Memory B cell (primary cell): ENCODE results near the gene YOD1.
A peak's percentile ranks its signal among the peaks of the same experiment; 100 is the strongest.

ENCODE experiments used
- ATAC-seq: fragments of 150-1000 bp; cut with Tn5 transposase; 2 replicates; pipeline ENCODE4 v1.10.0; 2021; ENCODE audit warnings: low read depth, mild to moderate bottlenecking, moderate library complexity
- DNase-seq, 2 donors: peaks; one replicate each; pipeline ENCODE4 v3.0.0; 2022; ENCODE audit warnings: low spot score in 2 of 2
- H3K27ac Mint-ChIP-seq: one replicate; pipeline ENCODE4 v1.8.0; 2022; ENCODE audit warnings: mild to moderate bottlenecking, moderate library complexity, mixed read lengths
- H3K27me3 Mint-ChIP-seq: one replicate; pipeline ENCODE4 v1.8.0; 2022; ENCODE audit warnings: mixed read lengths
- H3K36me3 Mint-ChIP-seq: one replicate; pipeline ENCODE4 v1.8.0; 2022; ENCODE audit warnings: mild to moderate bottlenecking, mixed read lengths
- H3K4me1 Mint-ChIP-seq: one replicate; pipeline ENCODE4 v1.8.0; 2022; ENCODE audit warnings: mixed read lengths
- H3K4me3 Mint-ChIP-seq: one replicate; pipeline ENCODE4 v1.8.0; 2022; ENCODE audit warnings: mild to moderate bottlenecking, moderate library complexity, mixed read lengths
- H3K9me3 Mint-ChIP-seq: one replicate; pipeline ENCODE4 v1.8.0; 2022; ENCODE audit warnings: mixed read lengths

YOD1 gene

DNA sequence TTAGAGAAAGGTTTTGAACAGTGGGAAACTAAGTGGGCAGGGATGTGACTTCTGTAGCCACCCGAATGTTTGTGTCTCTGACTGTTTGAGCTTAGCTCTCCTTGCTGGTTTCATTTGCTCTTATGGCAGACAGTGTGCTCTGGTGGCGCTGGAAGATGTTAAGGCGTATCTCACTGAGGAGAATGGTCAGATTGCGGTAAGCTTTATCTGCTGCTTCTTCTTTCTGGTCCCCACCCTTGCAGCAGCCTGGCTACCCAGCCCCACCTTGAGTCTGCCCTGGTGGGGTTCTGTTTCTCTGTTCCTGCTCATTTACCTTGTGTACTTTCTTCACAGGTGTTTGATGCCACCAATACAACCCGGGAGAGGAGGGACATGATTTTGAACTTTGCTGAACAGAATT, 12.0 kb upstream of the YOD1 start:
- Mint-ChIP-seq H3K4me3 (no peak overlapping the region), H3K36me3 (peaks cover 41% of the 10 kb centered on the region), H3K4me1 (peaks cover 4% of the 10 kb centered on the region), H3K27me3 (no peaks in the 10 kb centered on the region), H3K9me3 (no peaks in the 10 kb centered on the region), H3K27ac (no peak overlapping the region)
- ATAC-seq = no peak
- no peak for DNase-seq

DNA sequence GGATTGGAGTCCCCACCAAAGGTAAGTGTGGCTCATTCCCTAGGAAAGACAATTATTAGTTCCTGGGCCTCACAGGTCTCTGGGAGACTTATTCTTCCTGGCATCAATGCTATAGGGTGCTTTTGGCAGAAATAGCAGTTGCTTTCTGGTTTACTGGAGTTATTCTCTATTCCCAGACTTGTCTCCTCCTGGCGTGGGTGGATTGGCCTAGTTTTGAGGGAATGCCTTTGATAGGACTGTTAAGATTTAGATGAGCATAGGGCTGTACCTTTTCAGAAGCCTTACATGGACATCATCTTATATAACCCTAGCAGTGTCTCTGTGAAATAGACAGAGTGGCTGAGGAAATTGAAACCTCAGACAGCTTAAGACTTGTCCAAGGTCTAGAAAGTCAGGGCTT, 11.1 kb upstream of the YOD1 start:
- H3K4me3 Mint-ChIP-seq = no peak overlapping the region
- H3K36me3 Mint-ChIP-seq = peaks cover 35% of the 10 kb centered on the region
- H3K9me3 Mint-ChIP-seq = no peaks in the 10 kb centered on the region
- DNase-seq = no peak
- no peaks in the 10 kb centered on the region for H3K27me3 Mint-ChIP-seq
- ATAC-seq = no peak
- H3K4me1 Mint-ChIP-seq = peaks cover 4% of the 10 kb centered on the region
- H3K27ac Mint-ChIP-seq = no peak overlapping the region

DNA sequence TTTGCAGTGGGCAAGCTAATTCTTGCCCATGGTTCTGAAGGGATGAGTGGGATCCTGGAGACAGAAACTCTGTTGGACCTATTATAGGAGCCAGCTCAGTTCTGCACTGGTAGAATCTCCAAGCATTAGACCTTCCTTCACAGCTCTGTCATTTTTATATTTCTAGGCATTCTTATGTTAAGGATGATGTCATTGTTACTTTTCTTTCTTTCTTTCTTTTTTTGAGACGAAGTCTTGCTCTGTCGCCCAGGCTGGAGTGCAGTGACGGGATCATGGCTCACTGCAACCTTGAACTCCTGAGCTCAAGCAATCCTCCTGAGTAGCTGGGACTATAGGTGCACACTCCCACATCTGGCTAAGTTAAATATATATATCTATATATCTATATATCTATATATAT, 9.6 kb upstream of the YOD1 start:
- no peak for DNase-seq
- no peak for ATAC-seq
- Mint-ChIP-seq H3K27ac (no peak overlapping the region), H3K36me3 (peaks cover 32% of the 10 kb centered on the region), H3K9me3 (no peaks in the 10 kb centered on the region), H3K4me3 (no peak overlapping the region), H3K27me3 (no peaks in the 10 kb centered on the region), H3K4me1 (peaks cover 10% of the 10 kb centered on the region)

DNA sequence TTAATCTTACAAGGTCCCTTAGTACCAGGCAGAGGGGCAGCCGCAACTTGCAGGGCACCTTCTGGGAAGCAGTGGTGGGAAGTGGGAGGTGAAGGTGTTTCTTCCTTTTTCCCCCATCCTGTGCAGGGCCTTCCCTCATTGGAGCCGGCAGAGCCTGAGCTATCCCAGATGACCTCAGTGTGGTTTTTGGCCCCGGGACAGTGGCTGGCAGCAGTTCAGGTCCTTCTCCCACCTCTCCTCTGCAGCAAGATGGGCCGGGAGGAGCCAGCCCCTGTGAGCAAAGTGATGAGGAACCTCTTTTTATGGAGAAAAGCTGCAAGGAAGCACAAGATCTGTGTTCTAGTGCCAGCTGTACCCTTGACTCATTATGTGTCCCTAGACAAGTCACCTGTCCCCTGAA, 8.9 kb upstream of the YOD1 start:
- H3K27ac Mint-ChIP-seq = no peak overlapping the region
- peaks cover 29% of the 10 kb centered on the region for H3K36me3 Mint-ChIP-seq
- DNase-seq (no peak), ATAC-seq (no peak)
- H3K4me1 Mint-ChIP-seq = peaks cover 13% of the 10 kb centered on the region
- H3K4me3 Mint-ChIP-seq = no peak overlapping the region
- no peaks in the 10 kb centered on the region for H3K9me3 Mint-ChIP-seq
- no peaks in the 10 kb centered on the region for H3K27me3 Mint-ChIP-seq

DNA sequence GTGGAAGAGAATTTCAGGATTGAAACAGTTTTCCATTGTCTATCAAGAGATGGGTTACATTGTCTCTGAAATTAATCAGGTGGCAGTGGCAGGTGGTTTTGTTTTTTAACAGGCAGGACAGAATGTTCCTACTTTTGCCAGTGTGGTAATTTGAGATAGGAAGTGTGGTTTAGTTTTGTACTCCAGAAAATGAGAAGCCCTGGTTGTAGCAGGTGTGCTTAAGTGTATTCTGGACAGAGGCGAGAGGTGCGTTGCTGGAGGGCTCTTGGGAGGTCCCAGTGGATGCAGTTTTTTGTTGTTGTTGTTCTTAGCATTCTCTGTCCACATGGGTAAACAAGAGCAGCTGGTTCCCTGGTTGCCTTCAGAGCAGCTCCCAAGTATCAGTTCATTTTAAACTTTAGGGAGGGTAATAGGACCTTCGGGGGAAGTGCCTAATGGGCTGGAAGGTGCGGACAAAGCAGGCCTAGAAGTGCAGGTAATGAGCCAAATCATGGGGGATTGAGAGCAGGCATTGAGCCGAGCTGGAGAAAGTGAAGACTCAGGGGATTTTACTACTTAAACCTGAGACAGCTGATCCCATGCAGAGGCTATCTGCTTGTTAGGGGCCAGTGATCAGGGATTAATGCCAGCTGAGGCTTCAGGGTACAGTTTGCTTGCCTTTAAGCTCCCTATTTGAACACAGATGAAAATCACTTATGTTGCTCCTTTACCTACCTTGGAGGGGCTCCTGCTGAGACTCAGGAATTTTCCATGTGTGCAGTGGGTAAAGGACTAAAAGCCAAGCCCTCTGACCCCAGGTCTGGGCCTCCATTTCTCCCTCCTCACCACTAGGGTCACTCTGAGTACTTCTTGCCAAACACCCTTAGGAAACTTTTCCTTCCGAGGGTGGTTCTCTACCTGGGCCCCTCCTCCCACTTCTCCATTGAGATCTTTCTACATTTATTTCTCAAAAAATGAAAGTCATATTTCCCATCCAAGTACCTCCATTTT, 8.2 kb upstream of the YOD1 start:
- Mint-ChIP-seq H3K36me3 (peaks cover 28% of the 10 kb centered on the region), H3K27me3 (no peaks in the 10 kb centered on the region), H3K27ac (no peak overlapping the region), H3K9me3 (no peaks in the 10 kb centered on the region), H3K4me1 (peaks cover 20% of the 10 kb centered on the region), H3K4me3 (no peak overlapping the region)
- no peak for ATAC-seq
- DNase-seq = no peak

DNA sequence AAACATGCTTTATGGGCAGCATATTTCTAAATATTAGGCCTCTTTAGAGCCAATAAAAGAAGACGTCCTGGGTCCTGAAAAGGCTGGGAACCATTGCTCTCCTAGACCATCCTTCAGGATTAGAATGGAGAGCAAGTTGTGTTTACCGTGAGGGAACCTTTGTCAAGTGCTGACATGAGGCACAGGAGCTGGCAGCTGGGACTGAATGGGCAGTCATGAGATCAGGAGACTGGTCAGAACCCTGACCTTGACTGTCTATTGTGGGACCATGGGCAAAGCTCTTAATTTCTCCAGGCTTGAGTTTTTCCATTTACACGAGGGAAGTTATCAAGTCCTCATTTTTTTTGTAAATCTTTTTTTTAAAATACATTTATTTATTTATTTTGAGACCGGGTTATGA, 7.2 kb upstream of the YOD1 start:
- H3K4me1 Mint-ChIP-seq = peaks cover 22% of the 10 kb centered on the region
- no peaks in the 10 kb centered on the region for H3K9me3 Mint-ChIP-seq
- no peaks in the 10 kb centered on the region for H3K27me3 Mint-ChIP-seq
- H3K27ac Mint-ChIP-seq = no peak overlapping the region
- H3K4me3 Mint-ChIP-seq = no peak overlapping the region
- ATAC-seq (no peak), DNase-seq (no peak)
- peaks cover 22% of the 10 kb centered on the region for H3K36me3 Mint-ChIP-seq

DNA sequence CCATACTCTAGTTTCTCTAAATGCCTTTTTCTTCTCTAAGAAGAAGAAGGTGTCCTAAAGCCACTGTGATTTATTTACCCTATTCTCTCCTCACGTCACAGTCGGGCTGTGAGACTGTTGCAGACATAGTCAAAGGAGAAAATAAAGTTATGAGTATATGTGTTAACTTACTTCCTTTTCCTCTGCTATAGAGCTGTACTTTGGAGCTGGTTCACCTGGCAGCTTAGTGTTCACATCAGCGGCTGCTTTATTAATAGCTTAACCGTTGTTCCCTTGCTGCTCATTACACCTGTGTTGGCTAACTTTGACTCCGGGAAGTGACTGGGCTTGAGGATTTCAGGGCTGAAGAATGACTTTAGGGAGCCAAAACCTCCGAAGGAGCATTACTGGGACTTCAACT, 5.7 kb upstream of the YOD1 start:
- Mint-ChIP-seq H3K4me1 (peaks cover 24% of the 10 kb centered on the region), H3K27ac (peak overlapping the region; percentile 71), H3K9me3 (no peaks in the 10 kb centered on the region), H3K36me3 (peaks cover 9% of the 10 kb centered on the region), H3K4me3 (no peak overlapping the region), H3K27me3 (no peaks in the 10 kb centered on the region)
- DNase-seq = no peak
- ATAC-seq = no peak

DNA sequence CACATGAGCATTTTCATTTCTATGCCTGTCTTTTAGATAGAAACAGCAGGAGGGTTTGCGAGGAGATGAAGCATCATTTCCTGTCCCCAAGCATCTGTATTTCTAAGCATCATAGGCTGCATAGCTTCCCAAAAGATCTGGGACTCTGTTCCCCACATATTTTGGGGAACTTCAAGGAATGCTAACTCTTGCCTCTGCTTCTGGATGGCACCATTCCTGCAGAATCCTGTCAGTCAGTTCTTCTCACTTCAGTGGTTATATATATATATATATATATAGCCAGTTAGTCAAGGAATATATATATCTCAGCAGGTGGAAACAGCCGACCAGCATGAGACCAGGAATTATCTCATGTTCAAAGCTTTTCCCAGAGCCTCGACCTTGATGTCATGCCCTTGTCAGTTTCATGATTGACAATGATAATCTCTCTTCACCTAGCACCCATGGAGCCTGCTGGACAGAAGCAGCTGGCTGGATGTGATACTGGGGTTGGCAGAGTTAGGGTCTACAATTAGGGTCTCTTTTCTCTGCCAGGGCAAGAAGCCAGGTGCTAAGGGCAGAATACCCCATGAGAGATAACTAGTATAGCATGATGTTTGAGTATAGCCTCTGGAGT, 4.5 kb upstream of the YOD1 start:
- no peak for ATAC-seq
- H3K4me1 Mint-ChIP-seq = peaks cover 31% of the 10 kb centered on the region
- no peak overlapping the region for H3K4me3 Mint-ChIP-seq

DNA sequence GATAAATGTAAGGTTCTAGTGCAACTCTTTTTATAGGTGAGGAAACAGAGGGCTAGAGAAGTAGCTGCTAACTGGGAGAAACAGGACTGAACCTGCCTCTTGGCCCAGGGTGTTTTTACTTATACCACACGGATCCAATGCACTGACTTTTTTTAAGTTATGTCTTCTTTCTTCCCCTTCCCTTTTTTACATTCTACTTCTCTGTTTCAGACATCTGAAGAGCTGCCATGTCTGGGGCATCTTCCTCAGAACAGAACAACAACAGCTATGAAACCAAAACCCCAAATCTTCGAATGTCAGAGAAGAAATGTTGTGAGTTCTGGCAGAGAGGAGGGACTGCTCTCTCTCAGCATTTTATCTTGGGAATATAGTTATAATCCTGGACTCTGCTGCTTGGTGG, 3.5 kb upstream of the YOD1 start:
- peak in 1 of 2 donors; percentile 39 for DNase-seq
- no peaks in the 10 kb centered on the region for H3K27me3 Mint-ChIP-seq
- peaks cover 31% of the 10 kb centered on the region for H3K4me1 Mint-ChIP-seq
- peak overlapping the region; percentile 92 for H3K27ac Mint-ChIP-seq
- ATAC-seq = peak; percentile 45
- H3K9me3 Mint-ChIP-seq = no peaks in the 10 kb centered on the region
- peak overlapping the region; percentile 27 for H3K4me3 Mint-ChIP-seq
- H3K36me3 Mint-ChIP-seq = no peaks in the 10 kb centered on the region

More for the DNA sequence above, 4.5 kb upstream of the YOD1 start:
- peak overlapping the region; percentile 92 for H3K27ac Mint-ChIP-seq
- no peak for DNase-seq
- H3K27me3 Mint-ChIP-seq = no peaks in the 10 kb centered on the region
- no peaks in the 10 kb centered on the region for H3K9me3 Mint-ChIP-seq
- peaks cover 3% of the 10 kb centered on the region for H3K36me3 Mint-ChIP-seq

DNA sequence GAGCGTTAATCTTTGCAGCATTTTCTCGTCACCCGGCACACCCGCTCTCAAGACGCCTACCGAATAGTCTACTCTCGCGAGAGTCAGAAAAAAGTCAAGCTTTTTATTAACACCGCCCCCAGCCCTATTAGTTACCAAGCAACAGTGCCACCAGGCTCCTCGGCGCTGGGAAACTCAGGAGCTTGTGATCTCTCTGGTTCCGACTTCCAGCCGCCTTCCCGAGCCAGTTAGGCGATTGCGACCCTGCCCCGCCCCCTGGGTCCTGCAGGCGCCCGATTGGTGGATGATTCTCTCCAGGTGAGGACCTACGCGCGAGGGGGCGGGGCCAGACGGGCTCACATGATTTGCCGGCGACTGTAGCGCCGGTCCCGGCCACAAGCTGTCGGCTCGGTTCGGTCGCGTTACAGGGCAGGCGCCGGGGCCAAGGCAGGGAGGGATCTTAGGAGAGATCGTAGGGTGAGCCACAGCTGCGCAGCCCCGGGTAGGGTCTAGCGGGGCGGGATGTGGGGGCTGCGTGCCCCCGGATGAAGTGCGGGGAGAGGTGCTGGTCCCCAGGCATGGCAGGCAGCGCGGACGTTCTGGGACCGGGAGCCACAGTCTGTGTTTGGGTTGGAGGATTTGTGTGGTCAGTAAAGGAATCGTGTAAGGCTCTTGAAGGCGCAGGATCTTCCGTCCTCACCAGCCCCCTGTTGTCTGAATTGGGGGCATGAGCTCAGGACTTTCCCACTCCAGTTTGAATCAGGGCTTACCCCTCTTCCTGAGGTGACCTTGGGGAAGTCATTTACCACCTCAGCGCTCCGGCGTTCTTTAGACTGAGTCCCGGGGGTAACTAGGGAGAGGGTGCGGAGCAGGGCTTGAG, 2.1 kb upstream of the YOD1 start, which contains the start of gene PFKFB2:
PFKFB2 (plus strand) TSS at position 365 of the 859 bp plus-strand sequence. CDS start 1,443 bp downstream, outside the sequence.
- H3K27ac Mint-ChIP-seq = peak within 1 kb of the TSS; percentile 92
- H3K9me3 Mint-ChIP-seq = no peaks in the 10 kb centered on the region
- H3K36me3 Mint-ChIP-seq = no peaks in the 10 kb centered on the region
- H3K4me3 Mint-ChIP-seq = peak within 1 kb of the TSS; percentile 85
- DNase-seq = peak; percentile 96 to 98
- H3K27me3 Mint-ChIP-seq = no peaks in the 10 kb centered on the region
- peak; percentile 84 for ATAC-seq
- peaks cover 26% of the 10 kb centered on the region for H3K4me1 Mint-ChIP-seq

DNA sequence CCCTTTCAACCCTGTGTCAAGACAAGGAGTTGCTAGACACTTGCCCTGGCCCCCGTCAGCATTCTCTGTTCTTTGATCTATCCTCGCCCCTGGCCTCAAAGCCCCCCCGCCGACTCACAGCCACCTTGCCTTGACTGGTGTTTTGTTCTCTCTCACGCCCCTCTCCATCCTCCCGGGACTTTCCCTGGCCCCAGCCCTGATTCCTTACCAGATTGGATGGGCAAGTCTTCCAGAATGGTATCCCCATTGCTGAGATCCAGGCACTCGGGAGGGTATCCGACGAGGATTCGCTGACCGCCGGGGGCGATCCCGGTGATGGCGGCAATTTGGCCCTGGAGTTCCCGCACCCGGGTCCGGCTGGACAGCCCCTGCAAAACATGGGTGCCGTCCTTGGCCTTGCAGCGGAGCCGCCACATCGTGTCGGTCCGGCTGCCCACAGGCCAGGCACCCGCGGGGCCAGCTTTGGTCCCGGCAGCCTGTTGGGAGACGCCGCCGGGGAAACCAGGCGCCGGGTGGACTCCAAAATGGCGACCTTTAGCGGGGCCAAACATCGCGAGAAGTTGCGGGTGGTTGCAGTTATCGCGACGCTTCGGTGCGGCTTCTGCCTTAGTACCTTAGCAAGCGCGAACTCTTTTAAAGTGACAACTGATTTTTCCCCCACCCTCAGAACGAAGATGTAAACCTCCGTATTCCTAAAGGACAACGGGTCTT, 373 bp downstream of the YOD1 start:
- DNase-seq (peak; percentile 81 to 91), ATAC-seq (peak; percentile 40)
- no peaks in the 10 kb centered on the region for H3K9me3 Mint-ChIP-seq
- peak overlapping the region; percentile 97 for H3K4me3 Mint-ChIP-seq
- peaks cover 23% of the 10 kb centered on the region for H3K4me1 Mint-ChIP-seq
- peaks cover 3% of the 10 kb centered on the region for H3K36me3 Mint-ChIP-seq
- peak overlapping the region; percentile 95 for H3K27ac Mint-ChIP-seq
- no peaks in the 10 kb centered on the region for H3K27me3 Mint-ChIP-seq

DNA sequence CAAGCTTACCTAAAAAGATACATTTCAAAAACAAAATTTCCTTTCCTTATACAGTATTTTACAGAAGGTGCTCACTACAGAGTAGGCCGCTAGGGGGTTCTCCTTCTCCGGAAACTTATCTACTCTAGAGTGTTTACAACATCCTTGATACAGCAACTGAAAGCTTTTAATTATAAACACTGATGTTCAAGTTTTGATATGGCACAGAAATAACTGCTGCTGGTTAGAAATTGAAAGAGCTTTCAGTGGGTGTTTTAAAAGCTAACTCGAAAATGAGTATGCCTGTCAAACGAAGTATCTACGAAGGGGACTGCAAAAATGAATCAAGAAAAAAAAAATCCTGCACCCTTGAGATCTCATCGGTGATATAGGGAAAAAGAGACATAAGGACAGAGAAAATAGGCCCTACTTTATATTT, 1.0 kb downstream of the YOD1 start:
- H3K36me3 Mint-ChIP-seq = peaks cover 3% of the 10 kb centered on the region
- H3K4me3 Mint-ChIP-seq = peak overlapping the region; percentile 97
- DNase-seq (no peak), ATAC-seq (peak; percentile 16)
- H3K27ac Mint-ChIP-seq = peak overlapping the region; percentile 95
- H3K9me3 Mint-ChIP-seq = no peaks in the 10 kb centered on the region
- H3K4me1 Mint-ChIP-seq = peaks cover 21% of the 10 kb centered on the region
- no peaks in the 10 kb centered on the region for H3K27me3 Mint-ChIP-seq

DNA sequence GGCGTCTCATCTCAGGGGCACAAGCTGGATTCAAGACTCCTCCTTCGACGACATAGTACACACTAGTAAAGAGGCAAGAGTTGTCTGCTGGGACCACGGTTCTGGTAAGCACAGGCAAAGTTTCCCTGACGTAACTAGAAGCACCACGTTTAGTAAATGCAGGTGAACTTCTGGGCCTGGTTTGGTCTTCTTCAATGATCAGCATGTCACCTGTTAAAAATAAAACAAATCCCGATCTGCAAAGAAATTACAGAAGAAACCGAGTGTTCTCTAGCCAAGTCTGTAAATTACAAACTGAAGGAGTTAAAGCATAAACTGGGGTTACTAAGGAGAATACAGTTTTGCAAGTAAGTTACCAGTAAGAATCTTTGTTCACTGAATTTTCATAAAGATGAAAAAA, 1.5 kb downstream of the YOD1 start:
- no peak for DNase-seq
- Mint-ChIP-seq H3K4me3 (no peak overlapping the region), H3K27ac (no peak overlapping the region), H3K4me1 (peaks cover 16% of the 10 kb centered on the region), H3K27me3 (no peaks in the 10 kb centered on the region), H3K36me3 (peaks cover 4% of the 10 kb centered on the region), H3K9me3 (no peaks in the 10 kb centered on the region)
- no peak for ATAC-seq
